ENCODE measurements around the gene FSTL1. TPM values are rescaled to one million over a fixed set of nuclear protein-coding genes. Genes with fewer than 3 reads are reported as not detected.

Gene FSTL1
- total and polyA plus RNA-seq, 2 experiments from 2014 or later = 50.8 to 258 TPM

DNA sequence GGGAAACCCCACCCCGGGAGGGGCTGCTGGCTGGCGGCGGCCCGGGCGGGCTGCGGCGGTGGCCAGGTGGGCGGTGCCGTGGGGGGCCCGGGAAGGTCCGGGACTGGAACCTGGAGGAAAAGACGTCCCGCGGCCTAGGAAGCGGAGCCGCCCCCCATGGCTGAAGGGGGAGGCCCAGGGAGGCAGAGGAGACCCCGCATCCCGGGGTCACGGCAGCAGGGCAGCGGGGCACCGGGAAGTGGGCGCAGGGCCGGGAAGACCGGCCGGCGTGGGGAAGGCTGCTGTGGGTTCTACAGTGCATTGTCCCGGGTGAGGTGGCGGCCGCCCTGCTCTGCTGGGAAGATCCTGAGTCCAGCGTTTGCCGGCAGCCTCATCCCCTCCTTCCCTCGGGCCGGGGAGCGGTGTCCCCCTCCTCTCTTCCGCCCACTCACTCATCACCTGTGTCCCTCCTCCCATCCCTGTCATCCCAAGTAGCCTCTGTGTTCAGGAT lies 525 bp upstream of the FSTL1 start (continued):
- TF ChIP-seq ETS1 (IDR thresholded peaks at IDR 0.05) (no peak; the same call in 1 of the 2 replicates), STAT1 (IDR thresholded peaks at IDR 0.05; ENCODE audit: unreplicated experiment) (no peak), POLR2AphosphoS5 (IDR thresholded peaks at IDR 0.05; ENCODE audit: low read depth) (no peak), NANOG (IDR thresholded peaks at IDR 0.05; ENCODE audit: borderline replicate concordance) (no peak), EZH2 (IDR thresholded peaks at IDR 0.05; ENCODE audit: low read depth, unreplicated experiment) (no peak)

GRCh38 chr3:120449701-120450599 lies 842 bp downstream of the FSTL1 start:
- peak overlapping the region; percentile 93 for H3K4me2 ChIP-seq
- no peaks in the 10 kb centered on the region for H3K9me2 ChIP-seq (ENCODE audit: insufficient read depth)
- ATAC-seq (peak; percentile 33), DNase-seq (ENCODE audit: low spot score) (peak; percentile 63)
- H3K4me3 ChIP-seq = peak overlapping the region; percentile 87
- H3K36me3 ChIP-seq (ENCODE audit: insufficient read depth) = no peaks in the 10 kb centered on the region; the same call in 1 of the 2 replicates
- peaks cover 16% of the 10 kb centered on the region for H4K20me1 ChIP-seq (replicated peaks; ENCODE audit: insufficient read depth)
- peaks cover 6% of the 10 kb centered on the region; the same call in 2 of the 3 replicates for H3K9me3 Mint-ChIP-seq
- peaks cover 55% of the 10 kb centered on the region for H3K79me2 ChIP-seq (replicated peaks; ENCODE audit: insufficient read depth)
- TF ChIP-seq ETS1 (IDR thresholded peaks at IDR 0.05) = no peak
- no peak for TF ChIP-seq ZNF331 (CRISPR knock-in tag; IDR thresholded peaks at IDR 0.05; ENCODE audit: low read depth)
- no peak for TF ChIP-seq NANOG (IDR thresholded peaks at IDR 0.05; ENCODE audit: borderline replicate concordance)
- TF ChIP-seq, protein P1, sequence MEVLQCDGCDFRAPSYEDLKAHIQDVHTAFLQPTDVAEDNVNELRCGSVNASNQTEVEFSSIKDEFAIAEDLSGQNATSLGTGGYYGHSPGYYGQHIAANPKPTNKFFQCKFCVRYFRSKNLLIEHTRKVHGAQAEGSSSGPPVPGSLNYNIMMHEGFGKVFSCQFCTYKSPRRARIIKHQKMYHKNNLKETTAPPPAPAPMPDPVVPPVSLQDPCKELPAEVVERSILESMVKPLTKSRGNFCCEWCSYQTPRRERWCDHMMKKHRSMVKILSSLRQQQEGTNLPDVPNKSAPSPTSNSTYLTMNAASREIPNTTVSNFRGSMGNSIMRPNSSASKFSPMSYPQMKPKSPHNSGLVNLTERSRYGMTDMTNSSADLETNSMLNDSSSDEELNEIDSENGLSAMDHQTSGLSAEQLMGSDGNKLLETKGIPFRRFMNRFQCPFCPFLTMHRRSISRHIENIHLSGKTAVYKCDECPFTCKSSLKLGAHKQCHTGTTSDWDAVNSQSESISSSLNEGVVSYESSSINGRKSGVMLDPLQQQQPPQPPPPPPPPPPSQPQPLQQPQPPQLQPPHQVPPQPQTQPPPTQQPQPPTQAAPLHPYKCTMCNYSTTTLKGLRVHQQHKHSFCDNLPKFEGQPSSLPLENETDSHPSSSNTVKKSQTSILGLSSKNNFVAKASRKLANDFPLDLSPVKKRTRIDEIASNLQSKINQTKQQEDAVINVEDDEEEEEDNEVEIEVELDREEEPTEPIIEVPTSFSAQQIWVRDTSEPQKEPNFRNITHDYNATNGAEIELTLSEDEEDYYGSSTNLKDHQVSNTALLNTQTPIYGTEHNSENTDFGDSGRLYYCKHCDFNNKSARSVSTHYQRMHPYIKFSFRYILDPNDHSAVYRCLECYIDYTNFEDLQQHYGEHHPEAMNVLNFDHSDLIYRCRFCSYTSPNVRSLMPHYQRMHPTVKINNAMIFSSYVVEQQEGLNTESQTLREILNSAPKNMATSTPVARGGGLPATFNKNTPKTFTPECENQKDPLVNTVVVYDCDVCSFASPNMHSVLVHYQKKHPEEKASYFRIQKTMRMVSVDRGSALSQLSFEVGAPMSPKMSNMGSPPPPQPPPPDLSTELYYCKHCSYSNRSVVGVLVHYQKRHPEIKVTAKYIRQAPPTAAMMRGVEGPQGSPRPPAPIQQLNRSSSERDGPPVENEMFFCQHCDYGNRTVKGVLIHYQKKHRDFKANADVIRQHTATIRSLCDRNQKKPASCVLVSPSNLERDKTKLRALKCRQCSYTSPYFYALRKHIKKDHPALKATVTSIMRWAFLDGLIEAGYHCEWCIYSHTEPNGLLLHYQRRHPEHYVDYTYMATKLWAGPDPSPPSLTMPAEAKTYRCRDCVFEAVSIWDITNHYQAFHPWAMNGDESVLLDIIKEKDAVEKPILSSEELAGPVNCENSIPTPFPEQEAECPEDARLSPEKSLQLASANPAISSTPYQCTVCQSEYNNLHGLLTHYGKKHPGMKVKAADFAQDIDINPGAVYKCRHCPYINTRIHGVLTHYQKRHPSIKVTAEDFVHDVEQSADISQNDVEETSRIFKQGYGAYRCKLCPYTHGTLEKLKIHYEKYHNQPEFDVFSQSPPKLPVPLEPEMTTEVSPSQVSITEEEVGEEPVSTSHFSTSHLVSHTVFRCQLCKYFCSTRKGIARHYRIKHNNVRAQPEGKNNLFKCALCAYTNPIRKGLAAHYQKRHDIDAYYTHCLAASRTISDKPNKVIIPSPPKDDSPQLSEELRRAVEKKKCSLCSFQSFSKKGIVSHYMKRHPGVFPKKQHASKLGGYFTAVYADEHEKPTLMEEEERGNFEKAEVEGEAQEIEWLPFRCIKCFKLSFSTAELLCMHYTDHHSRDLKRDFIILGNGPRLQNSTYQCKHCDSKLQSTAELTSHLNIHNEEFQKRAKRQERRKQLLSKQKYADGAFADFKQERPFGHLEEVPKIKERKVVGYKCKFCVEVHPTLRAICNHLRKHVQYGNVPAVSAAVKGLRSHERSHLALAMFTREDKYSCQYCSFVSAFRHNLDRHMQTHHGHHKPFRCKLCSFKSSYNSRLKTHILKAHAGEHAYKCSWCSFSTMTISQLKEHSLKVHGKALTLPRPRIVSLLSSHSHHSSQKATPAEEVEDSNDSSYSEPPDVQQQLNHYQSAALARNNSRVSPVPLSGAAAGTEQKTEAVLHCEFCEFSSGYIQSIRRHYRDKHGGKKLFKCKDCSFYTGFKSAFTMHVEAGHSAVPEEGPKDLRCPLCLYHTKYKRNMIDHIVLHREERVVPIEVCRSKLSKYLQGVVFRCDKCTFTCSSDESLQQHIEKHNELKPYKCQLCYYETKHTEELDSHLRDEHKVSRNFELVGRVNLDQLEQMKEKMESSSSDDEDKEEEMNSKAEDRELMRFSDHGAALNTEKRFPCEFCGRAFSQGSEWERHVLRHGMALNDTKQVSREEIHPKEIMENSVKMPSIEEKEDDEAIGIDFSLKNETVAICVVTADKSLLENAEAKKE (CRISPR knock-in tag; IDR thresholded peaks at IDR 0.05) = no peak
- TF ChIP-seq CREB1 (CRISPR knock-in tag; IDR thresholded peaks at IDR 0.05; ENCODE audit: low read depth) = no peak
- no peak for TF ChIP-seq ZNF114 (CRISPR knock-in tag; IDR thresholded peaks at IDR 0.05)
- TF ChIP-seq POLR2AphosphoS5 (IDR thresholded peaks at IDR 0.05; ENCODE audit: low read depth) = no peak
- no peak for TF ChIP-seq REST (IDR thresholded peaks at IDR 0.05; ENCODE audit: unreplicated experiment)
- TF ChIP-seq EZH2 (IDR thresholded peaks at IDR 0.05; ENCODE audit: low read depth, unreplicated experiment) = no peak
- H3K27ac Mint-ChIP-seq = peak overlapping the region; percentile 94
- peak overlapping the region; percentile 75 for H3K27ac ChIP-seq (ENCODE audit: low read depth)
- peaks cover 49% of the 10 kb centered on the region for H3K4me1 Mint-ChIP-seq
- H3F3A ChIP-seq (replicated peaks; ENCODE audit: low read depth) = peaks cover 8% of the 10 kb centered on the region; the same call in 1 of the 2 replicates
- H2AFZ ChIP-seq = no peak overlapping the region
- H3K27me3 ChIP-seq (ENCODE audit: insufficient read depth) = peaks cover 8% of the 10 kb centered on the region; the same call in 1 of the 2 replicates
- peaks cover 27% of the 10 kb centered on the region for H3K36me3 Mint-ChIP-seq (ENCODE audit: low read depth)
- peaks cover 37% of the 10 kb centered on the region for H3K4me1 ChIP-seq (ENCODE audit: insufficient read depth)
- H3K27me3 Mint-ChIP-seq (ENCODE audit: insufficient read depth, low read depth, poor library complexity) = peaks cover 10% of the 10 kb centered on the region
- peak overlapping the region; percentile 95 for H3K4me3 Mint-ChIP-seq

Measured in GM23338 (cell line).